ENCODE measurements around the gene FAM184A.
"Not testable (repeated sequence)": the region's sequence is repeated elsewhere in the genome, so short reads cannot be mapped to it uniquely, and the experiment has no call there.

Gene FAM184A

GRCh38 chr6:119078376-119079282, at the start of gene FAM184A:
Gene FAM184A, minus strand, starts transcription at chr6:119078664. Its CDS starts 365 bp downstream, at chr6:119078299.
- DNase-seq (ENCODE audit: low read depth): peak; percentile 26

GRCh38 chr6:119127627-119128026, 49.2 kb upstream of the FAM184A start:
- no peak for DNase-seq (ENCODE audit: low read depth)

- DNase-seq (ENCODE audit: low read depth): no peak
Measured at GRCh38 chr6:119126826-119127225, 48.4 kb upstream of the FAM184A start.

GRCh38 chr6:119126140-119126539, 47.7 kb upstream of the FAM184A start:
- no peak for DNase-seq (ENCODE audit: low read depth)

GRCh38 chr6:119125576-119125975, 47.1 kb upstream of the FAM184A start:
- no peak for DNase-seq (ENCODE audit: low read depth)

- DNase-seq (ENCODE audit: low read depth): no peak
Measured at GRCh38 chr6:119124079-119124824, 45.8 kb upstream of the FAM184A start.

GRCh38 chr6:119122336-119122735, 43.9 kb upstream of the FAM184A start:
- no peak for DNase-seq (ENCODE audit: low read depth)

- no peak for DNase-seq (ENCODE audit: low read depth)
Measured at GRCh38 chr6:119121367-119121766, 42.9 kb upstream of the FAM184A start.

GRCh38 chr6:119119989-119120388, 41.5 kb upstream of the FAM184A start:
- DNase-seq (ENCODE audit: low read depth): no peak

GRCh38 chr6:119119062-119119461, 40.6 kb upstream of the FAM184A start:
- not testable (repeated sequence) for DNase-seq (ENCODE audit: low read depth)

GRCh38 chr6:119116712-119117281, 38.3 kb upstream of the FAM184A start:
- no peak for DNase-seq (ENCODE audit: low read depth)

- DNase-seq (ENCODE audit: low read depth): no peak
Measured at GRCh38 chr6:119113961-119114360, 35.5 kb upstream of the FAM184A start.

- DNase-seq (ENCODE audit: low read depth): no peak
Measured at GRCh38 chr6:119112812-119113530, 34.5 kb upstream of the FAM184A start.

- no peak for DNase-seq (ENCODE audit: low read depth)
Measured at GRCh38 chr6:119110601-119111548, 32.4 kb upstream of the FAM184A start.

- DNase-seq (ENCODE audit: low read depth): no peak
Measured at GRCh38 chr6:119109654-119110325, 31.3 kb upstream of the FAM184A start.

GRCh38 chr6:119108076-119108475, 29.6 kb upstream of the FAM184A start:
- no peak for DNase-seq (ENCODE audit: low read depth)

- no peak for DNase-seq (ENCODE audit: low read depth)
Measured at GRCh38 chr6:119105282-119105681, 26.8 kb upstream of the FAM184A start.

- DNase-seq (ENCODE audit: low read depth): no peak
Measured at GRCh38 chr6:119102901-119103300, 24.4 kb upstream of the FAM184A start.

GRCh38 chr6:119100115-119100514, 21.7 kb upstream of the FAM184A start:
- no peak for DNase-seq (ENCODE audit: low read depth)

GRCh38 chr6:119097815-119098361, 19.4 kb upstream of the FAM184A start:
- not testable (repeated sequence) for DNase-seq (ENCODE audit: low read depth)

All from stimulated activated CD8-positive, alpha-beta memory T cell treated with anti-CD3 and anti-CD28 coated beads, Interleukin-15, amount 100 ng/mL, for 24 hours (primary cell).